T-helper 9 cell (primary cell): ENCODE results near the gene SNRNP200.

Experiments
- DNase-seq: peaks from one replicate; pipeline ENCODE4 v3.0.0-alpha.2; 2020
- total RNA-seq, 2 donors: gene quantifications; one replicate each; lab custom pipeline; 2026; lab: John Stamatoyannopoulos, UW

The SNRNP200 gene
- total RNA-seq: 380 to 420 reads per million in 2 donors

DNA sequence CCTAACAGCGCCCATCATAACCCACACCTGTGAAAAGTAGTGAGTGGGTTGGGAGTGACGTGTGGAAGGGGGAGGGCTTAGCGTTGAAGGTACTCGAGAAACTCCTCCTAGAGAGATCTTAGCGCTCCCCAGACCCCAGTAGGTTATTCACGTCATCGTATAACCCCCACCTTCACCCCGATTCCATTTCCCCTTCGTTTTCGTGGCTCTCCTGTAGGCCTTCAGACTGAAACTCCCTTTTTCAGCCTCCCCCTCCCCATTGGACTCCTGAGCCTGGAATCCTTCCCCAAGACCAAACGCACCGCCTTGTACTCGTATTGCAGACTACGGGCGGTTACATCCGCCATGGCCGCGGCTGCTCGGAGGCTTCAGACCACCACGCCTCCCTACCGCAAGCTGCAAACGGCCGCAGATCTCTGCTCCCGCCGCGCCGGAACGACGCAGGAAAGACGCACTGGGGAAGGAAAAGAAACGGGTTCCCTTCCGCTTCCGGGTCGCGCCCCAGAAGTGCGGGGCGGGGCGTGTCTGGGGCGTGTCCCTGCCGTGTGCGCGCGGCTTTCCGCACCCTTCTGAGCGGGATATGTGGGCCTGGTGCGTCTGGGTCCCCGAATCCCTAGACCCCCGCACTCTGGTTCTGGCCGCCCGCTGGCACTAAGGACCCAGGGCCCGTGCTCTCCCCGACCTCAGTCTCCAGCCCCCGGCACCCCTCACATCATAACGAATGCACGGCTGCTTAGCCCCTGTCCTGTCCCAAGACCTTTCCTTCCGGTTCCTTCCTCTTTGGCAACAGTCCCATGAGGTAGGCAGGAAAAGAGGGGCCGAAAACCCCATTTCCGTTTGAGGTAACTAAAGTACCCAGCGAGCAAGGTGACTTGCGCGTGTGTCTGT lies at the start of gene SNRNP200:
TSS of gene SNRNP200 (minus strand) at position 456 of the 888 bp plus-strand sequence. CDS start at position 347, 109 bp downstream.
- peak; percentile 90 for DNase-seq

DNA sequence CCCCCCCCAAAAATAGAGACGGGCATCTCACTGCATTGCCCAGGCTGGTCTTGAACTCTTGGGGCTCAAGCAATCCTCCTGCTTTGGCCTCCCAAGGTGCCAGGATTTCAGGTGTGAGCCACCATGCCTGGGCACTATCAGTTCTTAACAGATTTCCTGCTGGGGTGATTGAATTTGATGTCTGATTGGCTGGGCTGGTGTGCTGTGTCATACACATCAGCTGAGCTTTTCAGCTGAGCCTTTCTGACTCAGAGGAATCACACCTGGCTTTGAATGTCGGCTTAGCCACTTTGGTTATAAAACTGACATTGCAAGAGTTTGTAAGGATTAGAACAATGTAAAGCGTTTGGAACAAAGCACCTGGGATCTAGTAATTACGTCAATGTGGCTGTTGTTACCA lies 49.1 kb upstream of the SNRNP200 start:
- DNase-seq: no peak

DNA sequence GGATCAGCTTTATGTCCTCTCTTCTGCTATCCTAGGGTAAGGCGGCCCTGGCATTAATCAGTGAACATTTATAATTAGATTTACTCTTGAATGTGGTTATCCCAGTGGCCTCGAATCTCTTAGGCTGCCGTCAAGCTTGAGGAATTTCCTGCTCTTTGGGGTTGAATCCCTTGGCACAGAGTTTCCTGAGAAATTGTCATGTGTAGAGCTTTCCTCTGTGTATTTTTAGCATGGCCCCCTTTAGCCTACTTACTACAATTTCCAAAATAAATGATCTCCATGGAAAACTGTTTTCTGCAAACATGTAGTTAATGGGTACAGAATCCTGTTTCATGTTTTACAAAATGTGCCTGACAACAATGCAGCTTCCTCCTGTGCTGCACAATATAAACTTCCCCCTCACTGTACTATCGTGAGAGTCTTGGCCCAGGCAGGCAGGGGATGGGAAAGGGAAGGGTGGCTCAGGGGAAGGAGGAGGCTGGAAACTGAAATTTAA lies 48.3 kb upstream of the SNRNP200 start:
- no peak for DNase-seq

DNA sequence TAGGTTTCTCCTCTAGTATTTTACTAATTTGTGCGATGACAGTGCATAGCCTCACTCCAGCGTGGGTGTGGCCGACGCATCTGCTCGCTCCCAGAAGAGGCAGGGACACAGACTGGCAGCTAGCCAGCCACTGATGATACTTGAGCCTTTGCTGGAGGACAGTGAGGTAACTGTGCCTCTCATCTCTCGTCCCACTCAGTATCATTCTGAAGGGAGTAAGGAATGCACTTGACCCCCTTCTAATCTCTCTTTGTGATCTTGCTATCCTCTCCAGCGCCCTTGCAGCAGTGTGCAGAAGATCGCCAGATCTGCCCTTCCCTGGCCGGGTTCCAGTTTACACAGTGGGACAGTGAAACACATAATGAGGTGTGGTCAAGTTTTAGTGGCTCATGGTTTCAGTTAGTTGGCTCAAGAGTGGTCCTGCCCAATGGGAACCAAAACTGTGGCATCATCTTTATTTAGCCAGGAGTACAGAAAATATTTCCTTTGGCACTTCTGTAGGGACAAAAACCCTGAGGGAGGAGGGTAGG lies 47.8 kb upstream of the SNRNP200 start:
- no peak for DNase-seq

DNA sequence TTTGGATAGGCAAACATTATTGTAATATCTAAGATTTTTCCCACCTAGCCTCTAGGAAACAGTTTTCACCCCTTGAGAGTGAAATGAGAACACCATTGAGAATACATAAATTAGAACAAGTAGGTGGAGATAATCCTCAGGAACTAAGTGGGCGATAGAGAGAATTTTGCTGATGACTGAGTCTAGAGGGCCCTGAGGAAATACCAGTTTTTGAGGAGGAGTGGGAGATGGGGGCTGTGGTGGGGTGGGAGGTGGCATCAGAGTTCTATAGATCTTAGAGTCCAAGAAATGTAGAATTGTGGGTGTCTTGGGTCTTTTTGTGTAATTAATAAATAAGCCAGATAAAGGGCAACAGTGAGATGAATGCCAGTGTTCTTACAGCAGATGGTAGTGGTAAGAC lies 42.0 kb upstream of the SNRNP200 start:
- DNase-seq: no peak

DNA sequence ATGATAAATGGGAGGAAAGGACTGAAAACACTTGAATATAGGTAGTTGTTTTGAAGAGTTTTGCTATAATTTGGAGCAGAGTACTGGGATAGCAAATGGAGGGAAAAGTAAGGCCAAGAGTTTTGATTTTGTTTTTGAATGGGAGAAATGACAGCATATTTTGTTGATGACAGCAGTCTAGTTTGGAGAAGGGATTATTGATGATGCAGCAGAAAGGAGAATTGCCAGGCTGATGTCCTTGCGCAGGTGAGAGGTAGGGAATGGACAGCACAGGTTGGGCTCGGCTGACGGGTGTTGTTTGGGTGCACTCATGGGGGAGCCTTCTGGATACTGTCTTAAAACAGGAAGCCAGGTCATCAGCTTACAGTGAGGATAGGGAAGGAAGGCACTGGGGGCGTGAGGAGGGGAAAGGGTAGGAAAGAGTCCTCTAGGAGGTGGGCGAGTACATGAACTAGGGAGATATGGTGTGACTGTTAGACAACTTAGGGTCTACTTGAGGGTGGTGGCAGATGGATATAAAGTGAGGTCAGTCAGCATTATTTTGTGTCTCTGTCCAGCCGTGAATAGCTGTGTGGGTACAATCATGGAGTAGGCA lies 40.6 kb upstream of the SNRNP200 start:
- no peak for DNase-seq

DNA sequence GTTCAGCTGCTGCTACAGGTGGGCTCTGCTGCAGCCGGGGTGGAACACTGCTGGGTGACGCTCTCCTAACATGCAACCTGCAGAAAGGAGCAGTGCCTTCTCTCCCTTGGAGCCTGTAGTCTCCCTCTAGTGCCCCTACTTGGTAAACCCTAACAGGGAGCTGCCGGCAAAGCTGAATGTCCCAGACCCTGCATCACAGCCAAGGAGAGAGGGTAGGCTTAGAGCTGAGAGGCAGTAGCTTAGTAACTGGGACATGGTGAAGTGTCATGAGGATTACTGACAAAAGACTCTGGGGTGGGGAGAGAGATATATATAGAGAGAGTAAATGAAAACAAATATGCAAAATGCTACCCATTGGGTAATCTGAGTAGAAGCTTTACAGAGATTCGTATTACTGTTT lies 40.1 kb upstream of the SNRNP200 start:
- DNase-seq: no peak

DNA sequence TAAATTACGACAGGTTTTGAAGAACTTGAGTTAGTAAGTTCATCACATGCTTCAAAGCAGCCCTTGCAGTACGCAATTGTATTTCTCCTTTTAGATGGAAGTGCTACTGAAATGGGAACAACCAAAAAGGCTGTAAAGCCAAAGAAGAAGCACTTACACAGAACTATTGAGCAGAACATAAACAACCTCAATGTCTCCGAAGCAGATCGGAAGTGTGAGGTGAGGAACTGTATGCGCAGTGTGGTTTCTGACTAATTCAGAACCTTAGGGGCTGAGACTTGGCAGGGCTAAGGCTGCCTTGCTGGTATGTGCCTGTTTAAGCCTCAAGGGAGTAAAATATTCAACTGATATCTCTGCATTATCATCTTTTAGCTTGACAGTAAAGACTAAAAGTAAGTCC lies 38.7 kb upstream of the SNRNP200 start:
- peak; percentile 26 for DNase-seq

DNA sequence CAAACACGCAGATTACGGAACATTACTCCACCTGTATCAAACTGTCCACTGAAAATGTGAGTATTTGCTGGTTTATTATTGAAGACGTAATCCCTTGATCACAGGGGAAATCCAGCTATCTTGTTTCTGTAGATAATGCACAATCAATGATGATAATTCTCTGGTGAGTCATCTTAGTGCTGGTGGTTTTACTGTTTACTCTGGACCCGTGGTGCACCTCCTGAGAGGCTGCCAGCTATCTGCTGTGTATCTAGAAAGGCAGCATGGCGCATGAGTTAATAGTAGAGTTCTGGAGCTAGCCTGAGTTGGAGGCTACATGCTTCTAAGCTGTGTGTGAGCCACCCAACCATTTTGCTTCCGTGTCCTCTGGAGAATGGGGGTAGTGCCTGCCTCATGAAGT lies 36.7 kb upstream of the SNRNP200 start:
- peak; percentile 27 for DNase-seq

DNA sequence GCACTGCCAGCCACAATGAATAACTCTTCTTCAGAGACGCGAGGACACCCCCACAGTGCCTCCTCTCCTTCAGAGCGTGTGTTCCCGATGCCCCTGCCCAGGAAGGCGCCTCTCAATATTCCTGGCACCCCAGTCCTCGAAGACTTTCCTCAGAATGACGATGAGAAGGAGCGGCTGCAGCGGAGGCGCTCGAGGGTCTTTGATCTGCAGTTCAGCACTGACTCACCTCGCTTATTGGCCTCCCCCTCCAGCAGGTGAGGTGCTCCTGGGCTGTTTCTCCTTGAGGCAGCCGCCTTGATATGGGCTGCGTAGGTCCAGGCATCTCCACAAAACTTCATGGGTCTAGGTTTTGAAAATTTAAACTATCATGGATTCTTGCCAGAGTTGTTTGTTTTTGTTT lies 36.3 kb upstream of the SNRNP200 start:
- no peak for DNase-seq

DNA sequence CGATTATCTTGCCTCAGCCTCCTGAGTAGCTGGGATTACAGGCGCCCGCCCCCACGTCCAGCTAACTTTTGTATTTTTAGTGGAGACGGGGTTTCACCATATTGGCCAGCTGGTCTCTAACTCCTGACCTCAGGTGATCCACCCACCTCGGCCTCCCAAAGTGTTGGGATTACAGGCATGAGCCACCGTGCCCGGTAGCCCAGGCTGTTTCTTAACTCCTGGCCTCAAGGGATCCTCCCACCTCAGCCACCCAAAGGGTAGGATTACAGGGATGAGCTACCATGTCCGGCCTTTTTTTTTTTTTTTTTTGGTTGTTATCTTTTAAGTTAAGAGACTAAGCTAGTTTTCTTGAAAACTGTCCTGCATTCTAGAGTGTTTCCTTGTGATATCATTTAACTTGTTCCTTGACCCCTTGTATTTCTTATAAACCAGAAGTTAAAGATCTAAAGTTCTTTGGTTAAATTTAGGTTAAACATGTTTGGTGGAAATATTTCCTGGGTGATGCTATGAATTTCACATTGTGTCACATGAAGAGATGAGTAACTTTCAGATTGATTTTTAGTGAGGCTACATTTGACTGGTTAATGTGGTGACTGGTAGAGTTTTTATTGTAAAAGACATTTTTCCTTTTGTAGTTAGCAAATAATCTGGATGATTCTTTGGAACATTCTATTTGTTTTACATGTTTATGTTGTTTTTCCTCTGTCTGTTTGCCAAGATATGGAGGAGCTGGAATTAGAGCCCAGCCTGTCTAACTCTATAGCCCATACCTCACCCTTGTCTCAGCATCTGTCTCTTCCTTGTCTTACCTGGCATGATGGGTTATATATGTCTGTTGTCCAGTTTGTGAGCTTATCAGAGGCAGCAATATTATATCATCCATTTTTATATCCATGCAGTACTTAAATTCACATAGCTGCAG lies 35.4 kb upstream of the SNRNP200 start:
- DNase-seq: no peak

DNA sequence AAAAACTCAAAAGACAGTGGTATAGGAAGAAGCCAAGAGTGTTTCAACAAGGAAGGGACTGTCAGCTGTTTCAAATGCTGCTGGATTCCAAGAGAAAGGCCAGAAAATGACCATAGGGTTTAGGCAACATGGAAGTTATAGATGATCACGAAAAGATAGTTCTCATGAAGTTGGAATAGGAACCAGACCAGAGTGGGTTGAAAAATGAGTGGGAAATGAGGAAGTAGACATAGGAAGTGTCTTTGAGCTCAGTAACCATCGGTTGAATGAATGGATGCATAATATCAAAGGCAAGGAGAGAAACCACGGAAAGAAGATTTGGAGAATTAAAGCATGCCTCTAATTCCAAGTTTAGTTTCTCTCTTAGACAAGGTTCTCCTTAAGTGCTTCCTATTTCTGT lies 31.5 kb upstream of the SNRNP200 start:
- no peak for DNase-seq

DNA sequence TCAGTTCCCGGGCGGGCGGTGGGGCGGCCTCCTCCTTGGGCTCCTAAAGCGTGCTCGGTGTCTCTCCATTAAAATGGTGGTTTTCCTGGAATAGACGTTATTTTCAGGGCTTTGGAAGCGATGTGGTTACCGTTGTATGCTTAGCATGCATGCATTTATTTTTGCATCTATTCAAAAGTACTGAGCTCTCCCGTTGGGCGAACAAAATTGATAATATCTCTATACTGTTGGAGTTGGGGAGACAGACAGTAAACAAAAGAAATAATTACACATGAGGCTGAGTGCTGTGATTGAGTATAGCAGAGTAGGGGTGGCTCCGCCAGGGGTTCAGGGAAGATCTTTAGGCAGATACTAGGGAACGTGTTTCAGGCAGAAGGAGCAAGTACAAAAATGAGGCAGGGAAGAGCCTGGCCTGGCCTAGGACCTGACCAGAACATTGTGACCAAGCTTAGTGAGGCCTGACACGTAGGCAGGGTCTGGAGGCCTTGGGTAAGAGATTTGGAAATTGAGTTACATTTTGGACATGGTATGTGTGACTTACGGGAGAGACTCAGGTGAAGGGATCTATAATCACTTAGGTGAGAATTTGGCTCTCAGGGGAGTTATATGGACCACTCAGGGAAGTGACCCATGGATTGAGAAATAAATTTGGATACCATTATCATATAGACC lies 30.9 kb upstream of the SNRNP200 start:
- no peak for DNase-seq

DNA sequence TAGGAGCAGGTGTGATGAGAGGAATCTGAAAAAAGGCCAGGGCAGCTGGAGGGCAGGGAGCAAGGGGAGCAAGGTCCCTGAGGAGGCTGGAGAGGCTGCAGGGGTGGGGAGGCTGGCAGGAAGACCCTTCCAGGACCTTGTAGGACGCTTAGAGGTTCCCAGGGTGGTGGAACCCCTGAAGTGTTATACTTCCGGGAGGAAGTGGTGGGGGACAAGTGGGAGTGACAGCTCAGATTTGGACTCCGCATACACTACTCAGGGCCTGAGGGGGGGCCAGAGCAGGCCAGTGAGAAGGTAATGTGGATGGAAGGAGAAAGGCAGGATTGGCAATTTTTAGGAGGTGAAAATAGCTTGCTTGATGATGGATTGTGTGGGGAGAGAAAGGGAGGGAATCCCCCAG lies 28.4 kb upstream of the SNRNP200 start:
- DNase-seq: no peak

DNA sequence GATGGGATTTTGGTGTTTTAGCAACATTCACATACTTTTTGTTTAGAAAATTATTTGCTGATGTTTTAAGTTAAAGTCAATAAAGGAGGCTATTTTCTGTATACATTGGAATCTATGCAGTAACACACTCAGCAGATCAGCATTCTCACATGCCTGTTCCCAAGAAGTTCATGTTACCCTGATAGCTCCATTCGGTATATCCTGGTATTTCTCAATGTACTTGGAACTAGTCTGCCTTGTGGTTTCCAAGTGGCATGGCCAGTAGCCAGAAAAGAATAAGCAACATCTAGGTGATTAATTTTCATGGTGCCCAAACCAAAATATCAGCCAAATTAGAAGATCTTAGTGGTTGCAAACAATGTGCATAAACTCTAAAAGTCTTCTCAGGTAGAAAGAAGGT lies 25.1 kb upstream of the SNRNP200 start:
- no peak for DNase-seq

DNA sequence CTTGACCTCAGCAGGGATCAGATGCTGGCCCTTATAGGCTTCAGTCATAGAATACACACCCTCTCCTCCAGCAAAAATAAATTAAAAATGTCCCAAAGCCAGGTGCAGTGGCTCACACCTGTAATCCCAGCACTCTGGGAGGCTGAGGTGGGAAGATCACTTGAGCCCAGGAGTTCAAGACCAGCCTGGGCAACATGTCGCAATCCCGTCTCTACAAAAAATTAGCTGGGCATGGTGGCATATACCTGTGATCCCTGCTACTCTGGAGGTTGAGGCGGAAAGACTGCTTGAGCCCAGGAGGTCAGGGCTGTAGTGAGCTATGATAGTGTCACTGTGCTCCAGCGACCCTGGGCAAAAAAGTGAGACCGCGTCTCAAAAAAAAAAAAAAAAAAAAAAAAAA lies 24.5 kb upstream of the SNRNP200 start:
- DNase-seq: no peak

DNA sequence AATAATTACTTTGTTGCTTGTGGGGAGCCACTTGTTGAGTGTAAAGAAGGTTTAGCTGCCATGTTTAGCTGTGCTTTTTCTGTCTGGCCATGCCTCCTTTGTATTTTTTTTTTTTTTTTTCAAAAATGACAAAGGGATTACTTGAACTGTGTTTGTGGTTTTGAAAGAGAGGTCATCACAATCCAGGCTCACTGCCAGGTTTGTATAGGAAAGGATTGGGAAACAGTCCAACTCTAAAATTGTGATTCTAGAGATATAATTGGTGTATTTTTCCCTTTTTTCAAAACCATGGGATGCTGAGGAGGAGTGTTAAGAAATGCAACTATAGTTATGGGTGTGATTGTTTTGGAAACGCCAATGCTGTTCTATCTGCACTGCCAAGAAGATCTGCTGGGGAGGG lies 24.1 kb upstream of the SNRNP200 start:
- DNase-seq: no peak

DNA sequence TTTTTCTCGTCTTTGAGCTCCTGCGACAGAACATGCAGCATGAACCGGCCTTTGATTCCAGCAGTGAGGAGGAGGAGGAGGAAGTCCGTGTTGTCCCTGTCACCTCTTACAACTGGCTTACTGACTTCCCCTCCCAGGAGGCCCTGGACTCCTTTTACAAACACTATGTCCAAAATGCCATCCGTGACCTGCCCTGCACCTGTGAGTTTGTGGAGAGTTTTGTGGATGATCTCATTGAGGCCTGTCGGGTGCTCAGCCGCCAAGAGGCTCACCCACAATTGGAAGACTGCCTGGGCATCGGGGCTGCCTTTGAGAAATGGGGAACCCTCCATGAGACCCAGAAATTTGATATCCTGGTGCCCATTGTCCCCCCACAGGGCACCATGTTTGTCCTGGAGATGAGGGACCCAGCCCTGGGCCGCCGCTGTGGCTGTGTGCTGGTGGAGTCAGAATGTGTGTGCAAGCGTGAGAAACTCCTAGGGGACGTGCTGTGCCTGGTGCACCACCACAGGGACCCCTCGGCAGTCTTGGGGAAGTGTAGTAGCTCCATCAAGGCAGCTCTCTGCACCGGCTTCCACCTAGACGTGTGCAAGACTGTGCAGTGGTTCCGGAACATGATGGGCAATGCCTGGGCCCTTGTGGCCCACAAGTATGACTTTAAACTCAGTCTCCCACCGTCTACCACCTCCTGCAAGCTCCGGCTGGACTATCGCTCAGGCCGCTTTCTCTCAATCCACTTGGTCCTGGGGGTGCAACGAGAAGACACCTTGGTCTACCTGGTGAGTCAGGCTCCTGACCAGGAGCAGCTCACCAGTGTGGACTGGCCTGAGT lies 21.9 kb upstream of the SNRNP200 start:
- no peak for DNase-seq

DNA sequence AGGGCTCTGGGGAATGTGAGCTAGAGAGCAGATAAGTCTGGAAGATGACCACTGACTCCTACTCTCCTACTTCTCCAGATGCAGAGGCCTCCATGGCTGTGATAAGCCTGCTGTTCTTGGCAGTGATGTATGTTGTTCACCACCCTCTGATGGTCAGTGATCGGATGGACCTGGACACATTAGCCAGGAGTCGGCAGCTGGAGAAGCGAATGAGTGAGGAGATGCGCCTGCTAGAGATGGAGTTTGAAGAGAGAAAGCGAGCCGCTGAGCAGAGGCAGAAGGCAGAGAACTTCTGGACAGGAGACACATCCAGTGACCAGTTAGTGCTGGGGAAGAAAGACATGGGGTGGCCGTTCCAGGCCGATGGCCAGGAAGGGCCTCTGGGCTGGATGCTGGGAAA lies 21.2 kb upstream of the SNRNP200 start:
- no peak for DNase-seq

DNA sequence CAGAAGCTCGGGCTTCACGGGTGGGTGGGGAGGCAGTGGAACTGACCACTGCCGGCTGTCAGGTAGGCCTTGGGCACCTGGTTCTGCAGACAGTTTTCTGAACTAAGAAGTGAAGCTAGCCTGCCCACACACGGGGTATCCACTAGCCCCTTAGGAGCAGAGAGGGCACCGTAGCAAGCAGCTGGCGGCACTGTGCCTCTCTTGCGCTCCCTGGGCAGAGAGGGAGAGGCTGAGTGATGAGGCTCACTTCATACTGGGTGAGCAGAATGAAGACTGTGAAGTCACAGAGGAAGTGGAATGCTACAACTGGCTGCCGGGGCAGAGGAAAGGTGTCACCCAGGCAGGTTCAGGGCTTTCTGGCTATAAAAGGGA lies 20.5 kb upstream of the SNRNP200 start:
- DNase-seq: peak; percentile 38
